ENCODE measurements around the gene SORCS3. TPM values are rescaled to one million over a fixed set of nuclear protein-coding genes. Genes with fewer than 3 reads are reported as not detected.

Gene SORCS3
- total RNA-seq, 4 donors from 2014 or later: 0.26 to 0.50 (median 0.41) TPM

GRCh38 chr10:105145711-105146110, 504.6 kb downstream of the SORCS3 start:
- Histone ChIP-seq H3K36me3 (no peaks in the 10 kb centered on the region), H3K4me3 (no peak overlapping the region), H3K27ac (replicated peaks in 1 of 4) (no peak overlapping the region), H3K9me3 (no peaks in the 10 kb centered on the region), H3K4me1 (no peaks in the 10 kb centered on the region), H3K27me3 (no peaks in the 10 kb centered on the region)
- intact Hi-C loops (cut with DNase I): no loop called here
- TF ChIP-seq POLR2AphosphoS5 (IDR thresholded peaks at IDR 0.05): no peak
- TF ChIP-seq POLR2A (IDR thresholded peaks at IDR 0.05; ENCODE audit: low read depth): no peak
- TF ChIP-seq CTCF (IDR thresholded peaks at IDR 0.05): no peak
- TF ChIP-seq EP300 (IDR thresholded peaks at IDR 0.05): no peak
- WGBS: 56% methylated on average over 2 of the region's 2 CpGs
- DNase-seq (ENCODE audit: extremely low spot score): no peak

- H3K4me1 ChIP-seq: no peaks in the 10 kb centered on the region
- no peak for TF ChIP-seq POLR2A (IDR thresholded peaks at IDR 0.05; ENCODE audit: low read depth)
- H3K27me3 ChIP-seq: no peaks in the 10 kb centered on the region
- H3K27ac ChIP-seq (replicated peaks in 1 of 4): no peak overlapping the region
- no peak overlapping the region for H3K4me3 ChIP-seq
- 98% methylated on average over 2 of the region's 2 CpGs for WGBS
- H3K36me3 ChIP-seq: no peaks in the 10 kb centered on the region
- H3K9me3 ChIP-seq: no peaks in the 10 kb centered on the region
- intact Hi-C loops (cut with DNase I): no loop called here
- no peak for DNase-seq (ENCODE audit: extremely low spot score)
Measured at GRCh38 chr10:105146436-105146835, 505.3 kb downstream of the SORCS3 start.

GRCh38 chr10:105148456-105148855, 507.4 kb downstream of the SORCS3 start:
- Histone ChIP-seq H3K4me1 (no peaks in the 10 kb centered on the region), H3K9me3 (no peaks in the 10 kb centered on the region), H3K36me3 (no peaks in the 10 kb centered on the region), H3K27me3 (no peaks in the 10 kb centered on the region), H3K4me3 (no peak overlapping the region), H3K27ac (replicated peaks in 1 of 4) (no peak overlapping the region)
- DNase-seq (ENCODE audit: extremely low spot score): no peak
- WGBS: 0% methylated on average over 1 of the region's 1 CpG
- no peak for TF ChIP-seq POLR2A (IDR thresholded peaks at IDR 0.05; ENCODE audit: low read depth)
- TF ChIP-seq POLR2AphosphoS5 (IDR thresholded peaks at IDR 0.05): no peak
- TF ChIP-seq EP300 (IDR thresholded peaks at IDR 0.05): no peak
- TF ChIP-seq CTCF (IDR thresholded peaks at IDR 0.05): no peak
- intact Hi-C loops (cut with DNase I): no loop called here

GRCh38 chr10:105148921-105149320, 507.8 kb downstream of the SORCS3 start:
- TF ChIP-seq POLR2AphosphoS5 (IDR thresholded peaks at IDR 0.05) (no peak), CTCF (IDR thresholded peaks at IDR 0.05) (no peak), POLR2A (IDR thresholded peaks at IDR 0.05; ENCODE audit: low read depth) (no peak), EP300 (IDR thresholded peaks at IDR 0.05) (no peak)
- Histone ChIP-seq H3K36me3 (no peaks in the 10 kb centered on the region), H3K4me1 (no peaks in the 10 kb centered on the region), H3K9me3 (no peaks in the 10 kb centered on the region), H3K4me3 (no peak overlapping the region), H3K27me3 (no peaks in the 10 kb centered on the region), H3K27ac (replicated peaks in 1 of 4) (no peak overlapping the region)
- DNase-seq (ENCODE audit: extremely low spot score): no peak
- WGBS: 87% methylated on average over 2 of the region's 2 CpGs
- intact Hi-C loops (cut with DNase I): no loop called here

- no peak overlapping the region for H3K4me3 ChIP-seq
- intact Hi-C loops (cut with DNase I): no loop called here
Measured at GRCh38 chr10:105149371-105149891, 508.3 kb downstream of the SORCS3 start.

More at GRCh38 chr10:105149371-105149891, 508.3 kb downstream of the SORCS3 start:
- no peak for DNase-seq (ENCODE audit: extremely low spot score)
- Histone ChIP-seq H3K27ac (replicated peaks in 1 of 4) (no peak overlapping the region), H3K4me1 (no peaks in the 10 kb centered on the region), H3K27me3 (no peaks in the 10 kb centered on the region), H3K9me3 (no peaks in the 10 kb centered on the region), H3K36me3 (no peaks in the 10 kb centered on the region)
- TF ChIP-seq CTCF (IDR thresholded peaks at IDR 0.05): no peak
- TF ChIP-seq POLR2A (IDR thresholded peaks at IDR 0.05; ENCODE audit: low read depth): no peak
- no peak for TF ChIP-seq EP300 (IDR thresholded peaks at IDR 0.05)
- no peak for TF ChIP-seq POLR2AphosphoS5 (IDR thresholded peaks at IDR 0.05)

All from esophagus muscularis mucosa (tissue), 4 donors.